GM19438 (cell line): ENCODE measurements around the gene PPRC1.
A peak's percentile ranks its signal among the peaks of the same experiment; 100 is the strongest.

Source experiments
- ATAC-seq: cut with Tn5 transposase; IDR thresholded peaks from one replicate; pipeline ENCODE4 v1.9.1; 2021; ENCODE audit warnings: low read depth; ENCODE audit not compliant: unreplicated experiment

PPRC1 gene

DNA sequence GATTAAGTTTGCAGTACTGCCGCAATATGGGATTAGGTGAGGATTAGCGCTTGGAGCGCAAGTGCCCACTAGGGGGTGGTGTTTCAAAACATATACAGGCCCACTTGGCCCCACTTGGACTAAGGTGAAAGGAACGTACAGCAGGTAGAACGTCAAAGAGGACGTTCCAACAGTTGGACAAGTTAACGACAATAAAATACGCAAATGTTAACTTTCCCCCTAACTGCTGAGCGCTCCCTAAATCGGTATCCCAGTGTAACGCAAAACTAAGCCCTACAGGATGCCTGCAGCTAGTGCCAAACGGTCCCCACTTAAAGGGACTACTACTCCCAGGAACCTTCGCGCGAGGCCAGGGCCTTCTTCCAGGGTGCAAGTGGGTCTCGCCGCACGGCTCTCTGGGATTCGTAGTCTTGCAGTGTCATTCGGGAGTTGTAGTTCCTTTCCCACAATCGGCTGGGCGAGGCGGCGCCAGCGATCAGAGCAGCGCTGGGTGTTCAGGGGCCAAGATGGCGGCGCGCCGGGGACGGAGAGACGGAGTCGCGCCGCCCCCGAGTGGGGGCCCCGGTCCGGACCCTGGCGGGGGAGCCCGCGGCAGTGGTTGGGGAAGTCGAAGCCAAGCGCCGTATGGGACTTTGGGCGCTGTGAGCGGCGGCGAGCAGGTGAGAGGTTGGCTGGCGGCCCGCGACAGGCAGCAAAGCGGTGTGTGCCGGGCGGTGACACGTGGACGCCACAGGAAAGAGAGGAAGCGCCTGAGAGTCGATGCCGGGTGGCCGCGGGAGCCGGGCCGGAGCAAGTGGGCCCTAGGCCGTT lies at the start of gene PPRC1:
Gene PPRC1, plus strand, starts transcription at position 478 of the 810 bp plus-strand sequence. Its CDS starts 29 bp downstream, at position 507.
- peak; percentile 92 for ATAC-seq

GRCh38 chr10:102083541-102083940 lies 49.3 kb upstream of the PPRC1 start:
- ATAC-seq: no peak

GRCh38 chr10:102085336-102085735 lies 47.5 kb upstream of the PPRC1 start:
- no peak for ATAC-seq

DNA sequence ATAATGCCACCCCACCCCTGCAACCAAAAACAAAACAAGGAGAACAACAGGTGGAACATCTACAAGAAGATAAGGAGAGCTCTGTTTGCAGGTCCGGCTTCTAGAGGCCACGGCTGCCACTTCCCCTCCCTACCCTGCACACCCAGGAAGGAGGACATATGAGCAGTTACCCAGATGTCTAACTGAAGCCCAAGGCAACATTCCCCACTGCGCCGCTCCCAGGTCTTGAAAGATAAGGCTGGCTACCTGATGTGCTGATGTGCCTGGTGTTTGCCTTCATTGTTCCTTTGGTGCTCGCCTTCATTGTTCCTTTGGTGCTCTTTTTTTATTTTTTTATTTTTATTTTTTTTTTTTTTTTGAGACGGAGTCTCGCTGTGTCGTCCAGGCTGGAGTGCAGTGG lies 46.6 kb upstream of the PPRC1 start:
- no peak for ATAC-seq

DNA sequence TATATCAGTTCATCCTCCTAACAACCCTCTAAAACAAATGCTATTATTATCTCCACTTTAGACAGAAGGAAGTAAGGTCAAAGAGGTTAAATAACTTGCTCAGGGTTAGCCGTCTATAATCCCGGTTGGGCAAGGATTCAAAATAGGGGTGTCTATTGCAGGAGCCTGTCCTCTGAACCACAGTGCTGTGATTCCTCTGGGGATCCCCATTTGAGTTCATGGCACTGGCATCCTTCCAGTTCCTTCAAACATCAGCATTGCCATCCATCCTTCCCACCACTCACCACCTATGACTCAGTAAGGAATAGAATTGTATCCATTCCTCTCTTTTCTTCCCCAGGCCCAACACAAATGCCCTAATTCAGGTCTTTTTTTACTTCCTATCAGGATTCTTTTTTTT lies 42.1 kb upstream of the PPRC1 start:
- ATAC-seq: no peak

DNA sequence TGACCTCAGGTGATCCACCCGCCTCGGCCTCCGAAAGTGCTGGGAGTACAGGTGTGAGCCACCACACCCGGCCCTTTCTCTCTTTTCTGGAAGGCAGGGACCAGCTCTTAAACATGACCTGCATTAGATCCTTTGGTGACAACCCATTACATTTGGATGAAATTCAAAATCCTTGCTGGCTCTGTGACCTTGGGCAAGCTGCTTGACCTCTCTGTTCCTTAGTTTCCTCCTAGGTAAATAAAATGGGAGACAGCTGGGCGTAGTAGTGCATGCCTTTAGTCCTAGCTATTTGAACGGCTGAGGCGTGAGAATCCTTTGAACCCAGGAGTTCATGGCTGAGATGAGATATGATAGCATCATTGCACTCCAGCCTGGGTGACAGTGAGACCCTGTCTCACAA lies 36.4 kb upstream of the PPRC1 start:
- ATAC-seq: no peak

DNA sequence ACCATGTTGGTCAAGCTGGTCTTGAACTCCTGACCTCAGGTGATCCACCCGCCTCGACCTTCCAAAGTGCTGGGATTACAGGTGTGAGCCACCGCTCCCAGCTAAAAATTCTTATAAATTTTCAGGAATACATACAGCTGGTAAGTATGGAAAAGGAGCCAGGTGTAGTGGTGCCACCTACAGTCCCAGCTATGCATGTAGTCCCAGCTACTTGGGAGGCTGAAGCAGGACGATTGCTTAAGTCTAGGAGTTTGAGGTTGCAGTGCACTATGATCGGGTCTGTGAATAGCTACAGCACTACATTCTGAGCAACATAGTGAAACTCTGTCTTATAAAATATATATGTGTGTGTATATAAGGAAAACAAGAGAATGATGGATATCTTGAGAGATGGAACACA lies 31.7 kb upstream of the PPRC1 start:
- no peak for ATAC-seq

DNA sequence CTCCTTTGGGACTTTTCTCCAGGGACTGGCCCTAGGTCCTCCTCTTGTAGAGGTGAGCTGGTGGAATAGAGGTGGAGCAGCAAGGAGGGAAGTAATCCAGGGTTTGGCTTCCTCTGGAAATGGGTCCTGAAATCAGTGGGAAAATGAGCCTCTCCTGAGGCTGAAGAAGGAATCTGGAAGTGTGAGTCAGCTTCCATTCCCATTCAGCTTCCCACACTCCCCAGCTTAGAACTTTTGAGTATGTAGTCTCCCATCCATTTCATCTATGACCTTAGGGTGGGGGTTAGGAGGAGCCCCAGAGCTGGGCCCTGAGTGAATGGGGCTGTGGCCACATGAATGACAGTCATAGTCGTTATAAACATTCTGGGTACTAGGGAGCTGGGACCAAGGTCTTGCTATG lies 30.4 kb upstream of the PPRC1 start:
- ATAC-seq: no peak

- ATAC-seq: no peak
Measured at GRCh38 chr10:102106998-102107397, 25.8 kb upstream of the PPRC1 start.

DNA sequence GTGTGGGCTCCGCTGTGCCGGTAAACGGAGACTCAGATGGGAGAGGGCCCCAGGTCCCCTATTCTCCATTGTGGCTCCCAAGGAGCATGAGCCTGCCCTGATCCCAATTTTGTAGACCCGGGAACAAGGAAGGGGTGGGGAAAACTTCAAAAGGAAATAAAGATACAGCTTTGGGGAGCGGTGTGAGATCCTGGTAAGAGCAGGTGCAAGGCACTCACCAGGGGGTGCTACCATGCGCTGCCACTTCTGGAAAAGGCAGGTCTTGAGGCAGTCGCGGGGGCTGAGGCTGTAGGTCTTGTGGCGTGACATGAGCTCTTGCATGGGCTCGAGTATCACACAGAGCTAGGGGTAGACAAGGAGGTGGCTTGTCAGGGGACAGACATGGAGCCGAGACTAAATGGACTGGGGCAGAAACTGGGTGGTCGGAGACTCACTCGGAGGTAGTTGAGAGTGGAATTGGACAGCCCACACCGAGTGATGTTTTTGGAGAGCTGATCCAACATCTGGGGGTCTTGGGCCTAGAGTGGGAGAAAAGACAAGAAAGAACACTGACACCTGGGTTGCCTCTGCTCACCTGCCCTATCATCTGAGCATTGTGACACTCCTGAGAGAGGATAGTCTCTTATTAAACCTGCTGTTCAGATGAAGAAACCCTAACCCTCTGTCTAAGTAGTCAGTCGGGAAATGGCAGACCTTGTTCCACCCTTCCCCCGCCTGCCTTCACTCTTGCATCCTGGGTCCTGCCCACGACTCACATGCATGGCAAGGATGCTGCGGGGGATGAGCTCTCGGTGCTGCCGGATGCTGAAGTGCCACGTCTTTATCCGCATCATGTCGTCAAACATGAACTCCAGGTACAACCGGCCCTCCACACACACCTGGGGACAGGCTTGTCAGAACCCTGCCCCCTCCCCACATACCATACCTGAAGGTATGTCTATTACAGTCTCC lies 23.4 kb upstream of the PPRC1 start:
- no peak for ATAC-seq

- no peak for ATAC-seq
Measured at GRCh38 chr10:102111276-102111675, 21.6 kb upstream of the PPRC1 start.

GRCh38 chr10:102112210-102112817 lies 20.5 kb upstream of the PPRC1 start:
- no peak for ATAC-seq

- ATAC-seq: no peak
Measured at GRCh38 chr10:102113261-102113955, 19.4 kb upstream of the PPRC1 start.

GRCh38 chr10:102113956-102114857 lies 18.6 kb upstream of the PPRC1 start:
- ATAC-seq: peak; percentile 27

DNA sequence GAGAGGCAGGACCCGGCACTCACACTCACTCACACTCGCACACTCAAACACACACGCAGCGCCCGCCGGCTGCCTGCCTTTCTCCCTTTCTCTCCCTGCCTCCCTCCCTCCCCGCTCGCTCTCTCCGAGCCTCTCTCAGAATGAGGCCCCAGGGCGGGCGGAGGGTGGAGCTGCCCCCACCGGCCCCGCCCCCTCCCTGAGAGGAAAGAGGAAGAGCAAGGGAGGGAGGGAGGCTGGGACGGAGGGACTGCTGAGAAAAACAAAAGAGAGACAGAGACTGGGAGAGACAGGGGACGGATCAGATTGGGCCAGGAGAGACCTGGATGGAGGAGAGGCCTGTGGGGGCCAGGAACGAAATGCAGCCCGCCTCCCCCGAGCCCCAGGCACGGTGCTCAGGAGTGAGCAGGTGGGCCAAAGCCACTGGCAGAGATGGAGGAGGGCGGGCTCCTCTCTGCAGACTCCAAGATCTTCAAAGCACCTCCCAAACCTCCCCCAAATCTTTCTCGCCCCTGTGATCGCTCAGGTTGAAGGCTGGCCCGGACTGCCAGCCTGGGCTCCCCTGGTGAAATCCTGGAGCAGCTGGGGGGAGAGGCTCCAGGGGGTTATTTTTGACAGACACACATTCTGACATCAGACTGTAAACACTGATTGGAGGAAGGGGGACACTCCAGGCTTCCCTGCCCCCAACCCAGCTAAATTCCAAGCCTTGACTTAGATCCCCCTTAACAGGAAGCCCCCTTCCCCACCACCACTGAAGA lies 17.8 kb upstream of the PPRC1 start:
- ATAC-seq: peak; percentile 67

DNA sequence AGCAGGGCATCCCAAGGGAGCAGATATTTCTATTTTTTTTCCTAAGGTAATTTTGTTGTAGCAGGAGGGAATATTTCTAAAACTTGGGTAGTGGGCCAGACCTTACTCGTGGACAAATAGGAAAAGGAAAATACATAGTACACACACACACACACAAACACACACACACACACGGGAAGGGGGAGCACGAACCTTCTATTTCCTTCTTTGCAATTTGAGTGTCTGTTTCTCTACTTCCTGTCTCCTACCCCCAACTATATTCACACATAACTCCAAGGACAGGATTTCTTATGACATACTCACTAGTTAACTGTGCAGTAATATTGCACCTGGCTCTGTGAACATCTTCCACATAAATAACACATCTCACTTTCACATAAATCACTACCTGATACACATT lies 17.1 kb upstream of the PPRC1 start:
- ATAC-seq: no peak

- no peak for ATAC-seq
Measured at GRCh38 chr10:102116656-102117055, 16.2 kb upstream of the PPRC1 start.

GRCh38 chr10:102117391-102118159 lies 15.3 kb upstream of the PPRC1 start:
- no peak for ATAC-seq
